H9 (cell line): ENCODE data around the gene GFPT1. TPM values are rescaled to one million over a fixed set of nuclear protein-coding genes. Genes with fewer than 3 reads are reported as not detected.

Experiments
- DNase-seq: peaks from one replicate; pipeline ENCODE4 v3.0.0-alpha.2; 2017
- H2AFZ ChIP-seq: one replicate; pipeline ENCODE4 v1.6.1; 2013; ENCODE audit warnings: mild to moderate bottlenecking, low read length, control low read depth, moderate library complexity
- H2AK5ac ChIP-seq: 2 replicates; pipeline ENCODE4 v1.6.1; 2013; ENCODE audit warnings: low read length, control low read depth, mixed read lengths; ENCODE audit not compliant: insufficient read length
- H2BK120ac ChIP-seq: one replicate; pipeline ENCODE4 v1.6.1; 2013; ENCODE audit warnings: low read depth, mild to moderate bottlenecking, low read length, control low read depth, inconsistent platforms; ENCODE audit not compliant: poor library complexity, severe bottlenecking
- H2BK12ac ChIP-seq: 2 replicates; pipeline ENCODE4 v1.6.1; 2013; ENCODE audit warnings: low read length, control low read depth, mixed read lengths, low read depth; ENCODE audit not compliant: insufficient read length
- H2BK15ac ChIP-seq: 2 replicates; pipeline ENCODE4 v1.6.1; 2013; ENCODE audit warnings: low read depth, low read length, control low read depth
- H2BK20ac ChIP-seq: one replicate; pipeline ENCODE4 v1.6.1; 2013; ENCODE audit warnings: low read depth, mild to moderate bottlenecking, low read length, control low read depth, inconsistent platforms; ENCODE audit not compliant: poor library complexity, severe bottlenecking
- H2BK5ac ChIP-seq: 2 replicates; pipeline ENCODE4 v1.6.1; 2013; ENCODE audit warnings: low read length, control low read depth, mixed read lengths; ENCODE audit not compliant: insufficient read length
- H3K14ac ChIP-seq: 2 replicates; pipeline ENCODE4 v1.6.1; 2013; ENCODE audit warnings: low read length, control low read depth; ENCODE audit not compliant: insufficient read depth
- H3K18ac ChIP-seq: 2 replicates; pipeline ENCODE4 v1.6.1; 2013; ENCODE audit warnings: low read depth, mild to moderate bottlenecking, mixed read lengths, low read length, control low read depth; ENCODE audit not compliant: insufficient read length
- H3K23ac ChIP-seq: 2 replicates; pipeline ENCODE4 v1.6.1; 2013; ENCODE audit warnings: low read length, control low read depth, mixed read lengths, low read depth; ENCODE audit not compliant: insufficient read length
- H3K23me2 ChIP-seq: 2 replicates; pipeline ENCODE4 v1.6.1; 2013; ENCODE audit warnings: low read depth, mild to moderate bottlenecking, mixed read lengths, low read length, control low read depth; ENCODE audit not compliant: insufficient read length, poor library complexity, severe bottlenecking
- H3K27ac ChIP-seq: 2 replicates; pipeline ENCODE4 v1.5.1; 2013; ENCODE audit warnings: low read length, control low read depth, mixed read lengths, low read depth; ENCODE audit not compliant: insufficient read length
- H3K27me3 ChIP-seq: 2 replicates; pipeline ENCODE4 v1.6.1; 2013; ENCODE audit warnings: low read length, control low read depth, inconsistent platforms; ENCODE audit not compliant: insufficient read depth
- H3K4ac ChIP-seq: 2 replicates; pipeline ENCODE4 v1.6.1; 2013; ENCODE audit warnings: low read depth, mild to moderate bottlenecking, control low read depth, inconsistent platforms, low read length, moderate library complexity
- H3K4me1 ChIP-seq: 2 replicates; pipeline ENCODE4 v1.6.1; 2013; ENCODE audit warnings: low read length, control low read depth, inconsistent platforms; ENCODE audit not compliant: insufficient read depth
- H3K4me2 ChIP-seq: 2 replicates; pipeline ENCODE4 v1.6.1; 2013; ENCODE audit warnings: low read length, control low read depth, mixed read lengths; ENCODE audit not compliant: insufficient read length, insufficient read depth
- H3K56ac ChIP-seq: 2 replicates; pipeline ENCODE4 v1.6.1; 2013; ENCODE audit warnings: low read depth, mild to moderate bottlenecking, mixed read lengths, low read length, control low read depth; ENCODE audit not compliant: insufficient read length
- H3K79me1 ChIP-seq: 2 replicates; pipeline ENCODE4 v1.6.1; 2013; ENCODE audit warnings: low read depth, mild to moderate bottlenecking, moderate library complexity, low read length, control low read depth, inconsistent platforms; ENCODE audit not compliant: insufficient read depth, poor library complexity, severe bottlenecking
- H3K79me2 ChIP-seq: 2 replicates; pipeline ENCODE4 v1.6.1; 2013; ENCODE audit warnings: low read length, control low read depth, inconsistent platforms; ENCODE audit not compliant: insufficient read depth
- H3K9ac ChIP-seq: 2 replicates; pipeline ENCODE4 v1.6.1; 2013; ENCODE audit warnings: low read length, control low read depth, mixed read lengths; ENCODE audit not compliant: insufficient read length; ENCODE audit errors: extremely low read depth
- H3K9me3 ChIP-seq: one replicate; pipeline ENCODE4 v1.6.1; 2013; ENCODE audit warnings: low read depth, low read length, inconsistent platforms; ENCODE audit not compliant: control insufficient read depth
- H3T11ph ChIP-seq: one replicate; pipeline ENCODE4 v1.6.1; 2013; ENCODE audit warnings: mild to moderate bottlenecking, low read length, control low read depth, inconsistent platforms
- H4K20me1 ChIP-seq: one replicate; pipeline ENCODE4 v1.6.1; 2013; ENCODE audit not compliant: control insufficient read depth, insufficient read length, insufficient read depth
- H4K5ac ChIP-seq: 2 replicates; pipeline ENCODE4 v1.6.1; 2013; ENCODE audit warnings: low read depth, mild to moderate bottlenecking, mixed read lengths, low read length, control low read depth; ENCODE audit not compliant: insufficient read length
- H4K8ac ChIP-seq: replicated peaks from 2 replicates; pipeline ENCODE4 v1.6.1; 2013; ENCODE audit warnings: low read length, control low read depth, mixed read lengths, low read depth; ENCODE audit not compliant: insufficient read length
- H4K91ac ChIP-seq: 2 replicates; pipeline ENCODE4 v1.6.1; 2013; ENCODE audit warnings: low read depth, mild to moderate bottlenecking, moderate library complexity, mixed read lengths, low read length, control low read depth; ENCODE audit not compliant: insufficient read length
- H3K27ac Mint-ChIP-seq, 3 experiments: 2 replicates in 2 of 3; 3 replicates in 1 of 3; pipeline ENCODE4 v1.8.0; 2020 to 2021; ENCODE audit warnings: mixed read lengths in 3 of 3, mild to moderate bottlenecking in 1 of 3, moderate library complexity in 1 of 3
- H3K27me3 Mint-ChIP-seq: 2 replicates; pipeline ENCODE4 v1.8.0; 2021; ENCODE audit warnings: low read depth, mild to moderate bottlenecking, moderate library complexity, mixed read lengths
- H3K36me3 Mint-ChIP-seq, 3 experiments: 2 replicates in 2 of 3; 3 replicates in 1 of 3; pipeline ENCODE4 v1.8.0; 2020 to 2021; ENCODE audit warnings: low read depth in 3 of 3, mixed read lengths in 3 of 3; ENCODE audit not compliant: insufficient read depth in 1 of 3
- H3K4me1 Mint-ChIP-seq, 2 experiments: 2 replicates each; pipeline ENCODE4 v1.8.0; 2020; ENCODE audit warnings: mixed read lengths in 2 of 2
- H3K4me3 Mint-ChIP-seq, 2 experiments: 2 replicates in 1 of 2; 3 replicates in 1 of 2; pipeline ENCODE4 v1.8.0; 2020 to 2021; ENCODE audit warnings: mild to moderate bottlenecking in 2 of 2, mixed read lengths in 2 of 2, moderate library complexity in 1 of 2
- H3K9me3 Mint-ChIP-seq, 2 experiments: 2 replicates in 1 of 2; 3 replicates in 1 of 2; pipeline ENCODE4 v1.8.0; 2020; ENCODE audit warnings: mild to moderate bottlenecking in 2 of 2, mixed read lengths in 2 of 2, moderate library complexity in 1 of 2
- CTCF ChIP-seq: fragments of 200-600 bp; sonication (generic); conservative IDR thresholded peaks from 3 replicates; pipeline ENCODE4 v1.8.0; 2021; ENCODE audit warnings: antibody characterized with exemption, mild to moderate bottlenecking
- WGBS: extraction: QIAGEN DNeasy Blood & Tissue Kit; methylation state at CpG from one replicate; pipeline ENCODE4 v1.1.7; 2013; ENCODE audit warnings: missing lambda C conversion rate, low lambda C conversion rate, mixed read lengths; ENCODE audit not compliant: insufficient read length; ENCODE audit errors: extremely low coverage; 5-methylcytosine and 5-hydroxymethylcytosine counted together
- total RNA-seq: library from RNA; stranded (reverse); gene quantifications from 2 replicates; pipeline ENCODE4 v1.2.1, GENCODE V29; 2021

GFPT1 gene
- total RNA-seq, 1 experiment from 2014 or later, result 84.4 TPM

- Histone ChIP-seq H4K20me1 (no peaks in the 10 kb centered on the region), H2AK5ac (no peak overlapping the region), H4K8ac (no peak overlapping the region), H3K56ac (no peak overlapping the region), H2BK120ac (no peak overlapping the region), H3K79me1 (no peaks in the 10 kb centered on the region), H2BK15ac (no peak overlapping the region), H3T11ph (no peak overlapping the region), H3K79me2 (no peaks in the 10 kb centered on the region), H3K4ac (no peak overlapping the region), H3K4me2 (no peak overlapping the region), H3K27ac (no peak overlapping the region), H3K18ac (no peak overlapping the region), H2BK5ac (no peak overlapping the region), H3K9ac (no peak overlapping the region), H4K5ac (no peak overlapping the region), H2BK12ac (no peak overlapping the region), H3K27me3 (no peaks in the 10 kb centered on the region), H3K9me3 (no peaks in the 10 kb centered on the region), H4K91ac (no peak overlapping the region), H3K23me2 (no peaks in the 10 kb centered on the region), H2AFZ (no peak overlapping the region), H3K23ac (no peak overlapping the region), H2BK20ac (no peak overlapping the region), H3K4me1 (no peaks in the 10 kb centered on the region), H3K14ac (peak overlapping the region; percentile 16; the same call in 1 of the 2 replicates)
- Mint-ChIP-seq H3K4me1 (peaks cover 5 to 8% of the 10 kb centered on the region in 2 experiments; a peak in 3 of 4 replicates), H3K27me3 (peaks cover 5% of the 10 kb centered on the region; the same call in 1 of the 2 replicates), H3K4me3 (no peak overlapping the region), H3K36me3 (no peaks in the 10 kb centered on the region), H3K9me3 (no peaks in the 10 kb centered on the region), H3K27ac (no peak overlapping the region)
- no CpG with 5 or more reads among the region's 12 CpGs for WGBS
- no peak for TF ChIP-seq CTCF
- no peak for DNase-seq
These were observed 89.8 kb downstream of the GFPT1 start for GRCh38 chr2:69297216-69297615.
